Measurements from ENCODE around the gene ZNF688. TPM values are rescaled to one million over a fixed set of nuclear protein-coding genes. Genes with fewer than 3 reads are reported as not detected.
A peak's percentile ranks its signal among the peaks of the same experiment; 100 is the strongest.

Gene ZNF688
- total and polyA plus RNA-seq, 9 of the 15 experiments (the other 6 are each of a cell fraction or from before 2014, with no cell fraction given), result 0.48 to 12.9 (median 4.5) TPM

GRCh38 chr16:30535777-30536190, 35.7 kb downstream of the ZNF688 start (continued):
- TF ChIP-seq KDM1A (IDR thresholded peaks at IDR 0.05) (no peak), HES1 (IDR thresholded peaks at IDR 0.05; ENCODE audit: low read depth) (no peak), NFIC (IDR thresholded peaks at IDR 0.05) (no peak), CBFA2T2 (conservative IDR thresholded peaks at IDR 0.05) (0 out of 2 replicates have a peak, but pooled peaks have one; percentile 10), RFX7 (CRISPR knock-in tag; IDR thresholded peaks at IDR 0.05) (no peak), CREB3L1 (IDR thresholded peaks at IDR 0.05; ENCODE audit: borderline replicate concordance, low read depth) (no peak), GTF2A2 (tag; IDR thresholded peaks at IDR 0.05) (no peak), ZBED1 (IDR thresholded peaks at IDR 0.05) (no peak), MAZ (CRISPR knock-in tag; conservative IDR thresholded peaks at IDR 0.05 in 1 of 2, IDR thresholded peaks at IDR 0.05 in 1 of 2) (peak; percentile 41 to 71; a peak in 3 of 4 replicates), NBN (IDR thresholded peaks at IDR 0.05; ENCODE audit: low read depth) (no peak), ELF2 (CRISPR knock-in tag; IDR thresholded peaks at IDR 0.05) (no peak), TAF7 (tag; IDR thresholded peaks at IDR 0.05) (no peak), SLC30A9 (CRISPR knock-in tag; IDR thresholded peaks at IDR 0.05) (no peak), ZNF830 (CRISPR knock-in tag; IDR thresholded peaks at IDR 0.05) (no peak), RREB1 (CRISPR knock-in tag; IDR thresholded peaks at IDR 0.05) (no peak), FOXA1 (IDR thresholded peaks at IDR 0.05; ENCODE audit: borderline replicate concordance) (no peak), FOXM1 (IDR thresholded peaks at IDR 0.05; ENCODE audit: low read depth) (no peak), FOXM1 (CRISPR knock-in tag; IDR thresholded peaks at IDR 0.05; ENCODE audit: low read depth) (no peak), ZBTB49 (CRISPR knock-in tag; IDR thresholded peaks at IDR 0.05; ENCODE audit: borderline replicate concordance) (no peak)
